A549 (cell line): ENCODE data around the gene KCNK7. TPM values are rescaled to one million over a fixed set of nuclear protein-coding genes. Genes with fewer than 3 reads are reported as not detected.

Experiments
- ATAC-seq, 2 experiments: fragments of 200-7000 bp in 1 of 2; fragments of >200 bp in 1 of 2; cut with Nextera tagmentation in 1 of 2; cut with Tn5 transposase in 1 of 2; 3 replicates each; pipeline versions ENCODE4 v1.8.0 to v1.9.1; 2018 to 2020; ENCODE audit warnings: mild to moderate bottlenecking in 1 of 2, moderate library complexity in 1 of 2
- CTCF ChIA-PET: fragments of 300-600 bp; sonication (Branson Sonifier 250); formaldehyde crosslinking; extraction: SDS; loops from one replicate; lab custom pipeline; 2021; ENCODE audit warnings: antibody characterized with exemption, inconsistent platforms; lab: Yijun Ruan, JAX
- POLR2A ChIA-PET: fragments of 350-600 bp; formaldehyde crosslinking; extraction: SDS; loops from one replicate; lab custom pipeline; 2021; ENCODE audit warnings: antibody characterized with exemption, inconsistent platforms; lab: Yijun Ruan, JAX
- DNase-seq, 2 experiments: peaks; one replicate each; pipeline versions ENCODE4 v3.0.0 to v3.0.0-alpha.2; 2011 to 2016; ENCODE audit warnings: low read depth in 1 of 2, low spot score in 1 of 2
- FAIRE-seq: peaks from 2 replicates; lab custom pipeline; 2011; peaks lifted over from hg19 to GRCh38; lab: Jason Lieb, UNC
- H3K27ac ChIP-seq, 2 experiments: fragments of >200 bp; sonication (Bioruptor Twin); formaldehyde crosslinking; 3 replicates each; pipeline ENCODE4 v1.5.1; 2016 to 2017
- H3K4me1 ChIP-seq: fragments of >200 bp; sonication (Bioruptor Twin); formaldehyde crosslinking; 3 replicates; pipeline ENCODE4 v1.6.1; 2016
- H3K4me2 ChIP-seq: fragments of >200 bp; sonication (Bioruptor Twin); formaldehyde crosslinking; 3 replicates; pipeline ENCODE4 v1.6.1; 2016
- H3K4me3 ChIP-seq: fragments of >200 bp; sonication (Bioruptor Twin); formaldehyde crosslinking; 3 replicates; pipeline ENCODE4 v1.5.1; 2016
- H3K9me3 ChIP-seq: fragments of >200 bp; sonication (Bioruptor Twin); formaldehyde crosslinking; 3 replicates; pipeline ENCODE4 v1.6.1; 2016
- BCL3 ChIP-seq: fragments of >200 bp; sonication (Bioruptor Twin); formaldehyde crosslinking; IDR thresholded peaks from 3 replicates; pipeline ENCODE4 v1.6.1; 2016
- CBX2 ChIP-seq: fragments of 200-600 bp; sonication (generic); IDR thresholded peaks from 2 replicates; pipeline ENCODE4 v1.6.1; 2016; ENCODE audit warnings: low read depth, mild to moderate bottlenecking, borderline replicate concordance
- CTCF ChIP-seq: fragments of >200 bp; sonication (Bioruptor Twin); formaldehyde crosslinking; IDR thresholded peaks from 3 replicates; pipeline ENCODE4 v1.5.1; 2016
- EHMT2 ChIP-seq: fragments of 200-600 bp; sonication (generic); IDR thresholded peaks from 2 replicates; pipeline ENCODE4 v1.6.1; 2016; ENCODE audit warnings: antibody characterized with exemption, low read depth, mild to moderate bottlenecking, moderate library complexity
- ESRRA ChIP-seq: fragments of 150-350 bp; IDR thresholded peaks from 2 replicates; pipeline ENCODE4 v1.6.1; 2014; ENCODE audit warnings: mild to moderate bottlenecking, low read length, borderline replicate concordance
- FOSL2 ChIP-seq, 2 experiments: fragments of 450-650 bp in 1 of 2; fragments of >200 bp in 1 of 2; sonication (Bioruptor Twin) in 1 of 2; formaldehyde crosslinking; IDR thresholded peaks; 2 replicates each; pipeline versions ENCODE4 v1.5.0 to v1.6.1; 2016 to 2020; ENCODE audit warnings: mild to moderate bottlenecking in 1 of 2, moderate library complexity in 1 of 2
- HES2 ChIP-seq: fragments of >200 bp; sonication (Bioruptor Twin); formaldehyde crosslinking; IDR thresholded peaks from 2 replicates; pipeline ENCODE4 v1.6.1; 2016
- HEYL ChIP-seq: fragments of 250-450 bp; sonication (Bioruptor Pico); IDR thresholded peaks from 2 replicates; pipeline ENCODE4 v1.8.0; 2021; ENCODE audit warnings: mild to moderate bottlenecking, moderate library complexity
- MAFK ChIP-seq: fragments of 450-650 bp; IDR thresholded peaks from 2 replicates; pipeline ENCODE4 v1.6.1; 2014; ENCODE audit not compliant: partially characterized antibody
- MAZ ChIP-seq: fragments of 150-350 bp; IDR thresholded peaks from 2 replicates; pipeline ENCODE4 v1.6.1; 2014; ENCODE audit warnings: antibody characterized with exemption, low read depth, low read length, borderline replicate concordance
- PHF8 ChIP-seq: fragments of 200-600 bp; sonication (generic); IDR thresholded peaks from 2 replicates; pipeline ENCODE4 v1.6.1; 2016; ENCODE audit warnings: low read depth, mild to moderate bottlenecking, antibody characterized with exemption, moderate library complexity, borderline replicate concordance
- REST ChIP-seq: fragments of 200-600 bp; sonication (generic); IDR thresholded peaks from 2 replicates; pipeline ENCODE4 v1.6.1; 2016; ENCODE audit warnings: antibody characterized with exemption, mild to moderate bottlenecking, moderate library complexity
- SREBF2 ChIP-seq: fragments of 450-650 bp; IDR thresholded peaks from 2 replicates; pipeline ENCODE4 v1.6.1; 2014; ENCODE audit warnings: mild to moderate bottlenecking, moderate library complexity
- TP53 ChIP-seq: fragments of 250-450 bp; sonication (Bioruptor Pico); IDR thresholded peaks from 2 replicates; pipeline ENCODE4 v1.5.0; 2021; ENCODE audit warnings: mild to moderate bottlenecking, moderate library complexity
- USF2 ChIP-seq: fragments of 450-650 bp; IDR thresholded peaks from 2 replicates; pipeline ENCODE4 v1.6.1; 2014; ENCODE audit warnings: antibody characterized with exemption
- ZC3H11A ChIP-seq: fragments of 450-650 bp; IDR thresholded peaks from 2 replicates; pipeline ENCODE4 v1.6.1; 2014; ENCODE audit warnings: antibody characterized with exemption, mild to moderate bottlenecking
- ZFP36 ChIP-seq: fragments of 450-650 bp; IDR thresholded peaks from 2 replicates; pipeline ENCODE4 v1.6.1; 2014; ENCODE audit warnings: borderline replicate concordance; ENCODE audit not compliant: partially characterized antibody
- ZNF302 ChIP-seq: fragments of 250-450 bp; sonication (Bioruptor Pico); IDR thresholded peaks from 2 replicates; pipeline ENCODE4 v1.9.0; 2021; ENCODE audit warnings: inconsistent platforms, mild to moderate bottlenecking, moderate library complexity
- WGBS: methylation state at CpG from one replicate; pipeline ENCODE4 v1.1.6; 2017; ENCODE audit errors: missing lambda C conversion rate; 5-methylcytosine and 5-hydroxymethylcytosine counted together
- polyA plus RNA-seq, 4 experiments: library from polyadenylated mRNA; depleted of rRNA in 3 of 4; stranded (reverse); fragments of >200 nt; fragmentation: RNase III in 1 of 4; extraction: RNeasy Plus Mini Kit Qiagen cat#74134 plus additional on column Dnase treatment in 1 of 4; gene quantifications; 2 replicates in 3 of 4; 3 replicates in 1 of 4; pipeline ENCODE4 v1.2.3, GENCODE V29; 2011 to 2017

KCNK7 gene
- polyA plus RNA-seq, 2 of the 4 experiments (the other 2 are of a cell fraction), result 0.13 to 0.50 TPM

- ATAC-seq, result peak; percentile 3 to 7; a peak in 2 of 6 replicates
- FAIRE-seq, result no peak
- ChIA-PET CTCF (interaction anchor here (0.8 to 1.5 kb wide), 6 partner anchors 16 to 241 kb away, joined by 3 to 8 read pairs (median 3); no protein-coding TSS in a partner anchor), POLR2A (interaction anchor here (0.8 kb wide), 1 partner anchor 9 kb away, joined by 5 read pairs; no protein-coding TSS in a partner anchor)
- DNase-seq, result peak in 1 of 2 experiments; percentile 41
- Histone ChIP-seq H3K27ac (peak overlapping the region in 1 of 2 experiments; percentile 31; a peak in 1 of 6 replicates), H3K4me1 (peaks cover 16% of the 10 kb centered on the region; the same call in 2 of the 3 replicates), H3K4me3 (no peak overlapping the region), H3K9me3 (no peaks in the 10 kb centered on the region), H3K4me2 (no peak overlapping the region)
- 56% methylated on average over 6 of the region's 6 CpGs for WGBS
- no peak for TF ChIP-seq MAZ
- no peak for TF ChIP-seq USF2
- no peak for TF ChIP-seq ZFP36
- TF ChIP-seq CBX2, result no peak
- TF ChIP-seq ESRRA, result no peak
- no peak for TF ChIP-seq HES2
- no peak for TF ChIP-seq PHF8
- no peak for TF ChIP-seq EHMT2
Observed at GRCh38 chr11:65643971-65644370, 48.4 kb upstream of the KCNK7 start.

- Histone ChIP-seq H3K27ac (no peak overlapping the region), H3K9me3 (no peaks in the 10 kb centered on the region), H3K4me3 (no peak overlapping the region), H3K4me2 (no peak overlapping the region), H3K4me1 (peaks cover 28% of the 10 kb centered on the region)
- POLR2A ChIA-PET, result no interaction called here
- WGBS, result 88% methylated on average over 49 of the region's 49 CpGs
- TF ChIP-seq PHF8, result no peak
- TF ChIP-seq REST, result no peak
- no peak for TF ChIP-seq TP53 (CRISPR knock-in tag)
- no peak for TF ChIP-seq ZC3H11A
- FAIRE-seq, result no peak
- no peak for DNase-seq
- CTCF ChIA-PET, result interaction anchor here (0.6 to 1.9 kb wide), 7 partner anchors 11 to 247 kb away, joined by 3 to 5 read pairs (median 3); no protein-coding TSS in a partner anchor
- ATAC-seq, result no peak
Observed at GRCh38 chr11:65642014-65642671, 46.5 kb upstream of the KCNK7 start.

- Histone ChIP-seq H3K4me3 (no peak overlapping the region), H3K9me3 (no peaks in the 10 kb centered on the region), H3K27ac (no peak overlapping the region), H3K4me1 (peaks cover 32% of the 10 kb centered on the region), H3K4me2 (no peak overlapping the region)
- no peak for ATAC-seq
- DNase-seq, result no peak
- no peak for FAIRE-seq
- 91% methylated on average over 16 of the region's 16 CpGs for WGBS
- CTCF ChIA-PET, result interaction anchor here (0.6 to 8.2 kb wide), 6 partner anchors 11 to 247 kb away, joined by 3 to 54 read pairs (median 3); no protein-coding TSS in a partner anchor
- POLR2A ChIA-PET, result no interaction called here
- TF ChIP-seq SREBF2 (no peak), ZNF302 (CRISPR knock-in tag) (no peak), MAFK (no peak), BCL3 (no peak), MAZ (no peak), ZFP36 (no peak), FOSL2 (IDR thresholded peaks at IDR 0.05) (no peak), FOSL2 (CRISPR knock-in tag; IDR thresholded peaks at IDR 0.05) (no peak), CTCF (no peak), HEYL (CRISPR knock-in tag) (no peak)
Observed at GRCh38 chr11:65641297-65642013, 45.9 kb upstream of the KCNK7 start.
